Measurements from ENCODE around the gene CTRB1. TPM values are rescaled to one million over a fixed set of nuclear protein-coding genes. Genes with fewer than 3 reads are reported as not detected.

The CTRB1 gene
- total and polyA plus RNA-seq, 2 of the 13 experiments (the other 11 are each of a cell fraction or from before 2014, with no cell fraction given) = not detected

- Histone ChIP-seq H3K4me1 (ENCODE audit: insufficient read depth, low read length) (peaks cover 6% of the 10 kb centered on the region), H3K79me2 (ENCODE audit: insufficient read depth, low read length) (no peaks in the 10 kb centered on the region), H4K20me1 (ENCODE audit: insufficient read depth, low read length) (no peaks in the 10 kb centered on the region), H3K36me3 (replicated peaks in 1 of 2; ENCODE audit: control insufficient read depth in 1 of 2, insufficient read depth in 2 of 2, low read length in 2 of 2) (no peaks in the 10 kb centered on the region), H3K9me3 (ENCODE audit: low read length) (no peaks in the 10 kb centered on the region), H3K9ac (ENCODE audit: insufficient read depth, low read depth, low read length) (no peak overlapping the region), H3K4me3 (replicated peaks in 1 of 3; ENCODE audit: insufficient read depth in 1 of 3, low read depth in 2 of 3, low read length in 3 of 3) (no peak overlapping the region), H3K27ac (ENCODE audit: extremely low read length, insufficient read depth, low read length) (no peak overlapping the region), H3K27me3 (ENCODE audit: control insufficient read depth in 1 of 2, insufficient read depth in 2 of 2, low read length in 2 of 2) (peaks cover 0 to 42% of the 10 kb centered on the region in 2 experiments; a peak in 2 of 5 replicates), H3K4me2 (ENCODE audit: low read depth, low read length) (no peak overlapping the region), H2AFZ (ENCODE audit: low read length) (no peak overlapping the region)
- no peak for ATAC-seq
- FAIRE-seq = no peak
- intact Hi-C loops (cut with micrococcal nuclease; ENCODE audit: unreplicated experiment) = no loop called here
- no peak for TF ChIP-seq RFXAP (CRISPR knock-in tag; IDR thresholded peaks at IDR 0.05; ENCODE audit: borderline replicate concordance)
- TF ChIP-seq ATF4 (CRISPR knock-in tag; IDR thresholded peaks at IDR 0.05) = no peak
- BruUV-seq (replicated peaks) = no TSS peak
- DNase-seq (ENCODE audit: low spot score) = no peak
- ChIA-PET POLR2A (no interaction called here), CTCF (ENCODE audit: low intra/inter-chr PET ratio, low total read pairs) (no interaction called here)
- in situ Hi-C loops (cut with HindIII; ENCODE audit: extremely low pct_ligation_motif_present, low pct_unique_long_range_greater_than_20kb) = loop anchor here (25.0 kb wide), 1 partner anchor 573 kb away; no protein-coding TSS in a partner anchor
- WGBS (ENCODE audit: low lambda C conversion rate) = 47% methylated on average over 8 of the region's 8 CpGs
Measured at GRCh38 chr16:75189638-75190245, 29.0 kb upstream of the CTRB1 start.

GRCh38 chr16:75192606-75193264 lies 26.1 kb upstream of the CTRB1 start:
- Histone ChIP-seq H3K4me3 (replicated peaks in 1 of 3; ENCODE audit: insufficient read depth in 1 of 3, low read depth in 2 of 3, low read length in 3 of 3) (no peak overlapping the region), H2AFZ (ENCODE audit: low read length) (no peak overlapping the region), H3K36me3 (replicated peaks in 1 of 2; ENCODE audit: control insufficient read depth in 1 of 2, insufficient read depth in 2 of 2, low read length in 2 of 2) (no peaks in the 10 kb centered on the region), H3K79me2 (ENCODE audit: insufficient read depth, low read length) (no peaks in the 10 kb centered on the region), H4K20me1 (ENCODE audit: insufficient read depth, low read length) (no peaks in the 10 kb centered on the region), H3K4me1 (ENCODE audit: insufficient read depth, low read length) (peaks cover 11% of the 10 kb centered on the region), H3K9me3 (ENCODE audit: low read length) (no peaks in the 10 kb centered on the region), H3K9ac (ENCODE audit: insufficient read depth, low read depth, low read length) (no peak overlapping the region), H3K27me3 (ENCODE audit: control insufficient read depth in 1 of 2, insufficient read depth in 2 of 2, low read length in 2 of 2) (peaks cover 6 to 63% of the 10 kb centered on the region in 2 experiments), H3K27ac (ENCODE audit: extremely low read length, insufficient read depth, low read length) (no peak overlapping the region), H3K4me2 (ENCODE audit: low read depth, low read length) (no peak overlapping the region)
- 59% methylated on average over 21 of the region's 21 CpGs for WGBS (ENCODE audit: low lambda C conversion rate)
- intact Hi-C loops (cut with micrococcal nuclease; ENCODE audit: unreplicated experiment) = no loop called here
- ATAC-seq = peak; percentile 24; the same call in 1 of the 3 replicates
- CTCF ChIA-PET (ENCODE audit: low intra/inter-chr PET ratio, low total read pairs) = no interaction called here
- no peak for FAIRE-seq
- POLR2A ChIA-PET = no interaction called here
- in situ Hi-C loops (cut with HindIII; ENCODE audit: extremely low pct_ligation_motif_present, low pct_unique_long_range_greater_than_20kb) = loop anchor here (25.0 kb wide), 1 partner anchor 570 kb away; no protein-coding TSS in a partner anchor
- DNase-seq (ENCODE audit: low spot score) = peak; percentile 25
- TF ChIP-seq ZNF607 (CRISPR knock-in tag; IDR thresholded peaks at IDR 0.05; ENCODE audit: borderline replicate concordance) (0 out of 2 replicates have a peak, but pooled peaks have one; percentile 12), CREB1 (IDR thresholded peaks at IDR 0.05) (peak; percentile 47; the same call in 1 of the 2 replicates), CREB1 (CRISPR knock-in tag; IDR thresholded peaks at IDR 0.05) (no peak), FOSL2 (CRISPR knock-in tag; IDR thresholded peaks at IDR 0.05) (peak; percentile 44), ZNF256 (CRISPR knock-in tag; conservative IDR thresholded peaks at IDR 0.05) (no peak), ZNF652 (CRISPR knock-in tag; IDR thresholded peaks at IDR 0.05; ENCODE audit: borderline replicate concordance, low read depth) (no peak)
- no TSS peak for BruUV-seq (replicated peaks)
